NCI-H1694 treated with DMSO at 0.1 percent for 48 hours (cell line): ENCODE data around the gene CYTH4.

ENCODE experiments used
- DNase-seq: peaks from one replicate; lab custom pipeline; 2025; lab: John Stamatoyannopoulos, UW

The CYTH4 gene

DNA sequence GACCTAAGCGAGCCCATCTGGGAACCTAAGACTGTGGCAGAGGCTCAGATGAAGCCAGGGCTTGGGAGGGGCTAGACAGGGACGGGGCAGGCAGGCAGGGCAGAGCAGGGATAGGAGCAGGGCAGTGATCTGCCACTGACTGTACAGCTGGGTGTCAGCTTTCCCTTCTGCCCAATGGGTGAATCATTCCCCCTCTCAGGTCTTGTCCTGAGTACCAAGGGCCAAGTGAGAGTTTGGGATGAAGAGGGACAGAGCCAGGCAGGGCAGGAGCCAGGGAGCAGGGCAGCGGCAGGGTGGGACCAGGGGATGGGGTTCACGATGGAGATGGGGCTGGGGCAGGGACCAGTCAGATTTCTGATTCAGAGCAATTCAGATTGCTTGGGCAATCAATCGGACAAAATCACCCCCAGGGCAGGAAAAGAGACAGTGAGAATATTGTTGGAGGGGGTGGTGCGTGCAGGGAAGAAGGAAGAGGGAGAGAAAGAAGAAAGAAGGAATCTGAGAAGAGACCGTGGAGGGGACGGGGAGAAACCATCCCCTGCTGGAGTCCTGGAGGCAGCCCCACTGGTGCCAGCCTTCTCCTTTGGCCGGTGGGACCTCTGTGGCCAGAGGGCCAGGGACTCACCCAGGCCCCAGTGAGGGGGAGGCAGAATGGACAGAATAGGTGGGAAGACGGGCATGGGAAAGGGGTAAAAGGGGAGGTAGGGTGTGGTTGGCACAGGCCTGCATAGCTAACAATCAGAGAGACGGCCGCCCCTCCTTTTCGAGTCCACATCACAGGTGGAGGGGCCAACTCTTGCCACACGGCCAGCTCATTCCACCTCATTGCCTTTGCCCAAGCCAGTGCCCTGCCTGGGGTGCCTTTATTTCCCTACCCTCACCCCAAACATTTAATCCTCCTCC is 47.2 kb downstream of the CYTH4 start:
- DNase-seq, result no peak

DNA sequence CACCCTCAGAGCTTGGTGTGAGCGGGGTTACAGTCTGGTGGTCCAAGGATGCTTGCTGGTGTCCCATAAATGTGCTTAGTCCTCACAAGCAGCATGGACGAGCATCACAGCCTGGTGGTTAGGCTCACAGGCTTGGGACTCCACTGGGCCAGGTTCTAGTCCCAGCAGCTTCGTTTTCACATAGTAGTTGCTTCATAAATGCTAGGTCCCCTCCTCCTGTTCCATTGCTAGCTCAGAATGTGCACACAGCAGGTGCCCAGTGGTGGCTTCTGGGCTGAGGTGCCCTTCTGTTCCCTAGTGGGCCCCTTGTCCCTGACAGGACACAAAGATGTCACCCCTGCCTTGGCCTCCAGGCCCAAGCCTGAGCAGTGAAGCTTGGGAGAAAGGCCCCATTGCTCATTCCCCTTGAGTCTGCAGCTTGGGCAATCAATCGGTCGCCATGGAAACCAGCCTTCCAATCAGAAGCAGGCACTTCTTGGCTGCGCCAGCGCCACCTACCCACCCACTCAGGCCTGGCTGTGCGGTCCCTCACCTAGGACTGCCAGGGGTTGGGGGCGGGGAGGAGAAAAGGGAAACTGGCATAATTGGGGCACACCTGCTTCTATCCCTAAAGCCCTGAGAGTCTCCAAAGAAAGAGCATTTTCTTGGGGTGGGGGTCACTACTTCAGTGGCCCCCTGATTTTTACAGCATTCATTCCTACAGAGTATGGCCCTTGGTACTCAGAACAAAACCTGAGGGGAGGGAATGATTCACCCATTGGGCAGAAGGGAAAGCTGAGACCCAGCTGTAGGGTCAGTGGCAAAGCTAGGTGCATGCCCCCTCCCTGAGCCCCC is 48.1 kb downstream of the CYTH4 start:
- DNase-seq, result peak; percentile 30

DNA sequence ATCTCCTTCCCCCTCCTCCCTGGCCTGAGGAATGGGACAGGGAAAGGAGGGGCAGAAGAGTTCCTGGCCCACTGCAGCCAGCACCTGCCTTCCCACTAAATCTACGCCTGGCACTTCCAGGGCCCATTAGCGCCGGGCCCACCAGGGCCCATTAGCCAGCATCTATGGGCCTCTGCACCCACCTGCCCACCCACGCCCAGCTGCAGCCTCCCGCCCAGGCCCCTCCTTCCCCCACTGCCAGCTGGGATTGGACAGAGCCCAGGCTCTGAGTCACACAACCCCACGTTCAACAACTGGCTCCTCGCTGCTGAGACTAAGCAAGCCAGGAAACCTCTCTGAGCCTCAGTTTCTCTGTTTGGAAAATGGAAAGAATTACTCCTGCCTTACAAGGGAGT is 48.7 kb downstream of the CYTH4 start:
- DNase-seq, result peak; percentile 25

DNA sequence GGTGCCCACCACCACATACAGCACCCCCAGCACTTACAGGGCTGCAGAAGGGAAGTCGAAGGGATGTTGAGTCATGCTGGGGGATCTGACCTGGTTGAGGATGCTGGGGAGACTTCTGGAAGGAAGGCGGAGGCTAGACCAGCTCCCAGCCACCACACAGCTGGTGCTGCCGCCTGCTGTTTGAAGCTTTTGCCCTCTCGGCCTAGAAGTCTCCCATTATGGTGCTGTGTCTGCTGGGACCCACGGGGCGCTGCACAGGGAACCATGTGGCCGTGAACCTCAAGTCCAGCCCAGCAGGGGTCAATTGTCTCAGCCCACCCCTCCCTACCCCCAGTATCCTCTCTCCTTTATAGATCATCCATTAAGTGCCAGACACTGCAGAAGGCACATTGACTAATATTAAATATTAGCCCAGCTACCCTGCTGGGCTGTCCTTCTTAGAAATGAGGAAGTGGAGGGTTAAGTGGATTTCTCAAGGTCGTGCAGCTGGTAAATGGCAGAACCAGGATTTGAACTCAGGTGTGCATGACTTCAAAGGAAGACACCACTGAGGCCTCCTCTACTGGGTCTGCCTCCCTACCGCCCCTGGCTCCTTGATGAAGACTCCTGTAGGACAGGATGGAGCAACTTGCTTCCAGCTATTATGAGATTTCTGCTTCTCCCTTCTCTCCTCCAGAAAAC is 49.7 kb downstream of the CYTH4 start:
- DNase-seq, result no peak

DNA sequence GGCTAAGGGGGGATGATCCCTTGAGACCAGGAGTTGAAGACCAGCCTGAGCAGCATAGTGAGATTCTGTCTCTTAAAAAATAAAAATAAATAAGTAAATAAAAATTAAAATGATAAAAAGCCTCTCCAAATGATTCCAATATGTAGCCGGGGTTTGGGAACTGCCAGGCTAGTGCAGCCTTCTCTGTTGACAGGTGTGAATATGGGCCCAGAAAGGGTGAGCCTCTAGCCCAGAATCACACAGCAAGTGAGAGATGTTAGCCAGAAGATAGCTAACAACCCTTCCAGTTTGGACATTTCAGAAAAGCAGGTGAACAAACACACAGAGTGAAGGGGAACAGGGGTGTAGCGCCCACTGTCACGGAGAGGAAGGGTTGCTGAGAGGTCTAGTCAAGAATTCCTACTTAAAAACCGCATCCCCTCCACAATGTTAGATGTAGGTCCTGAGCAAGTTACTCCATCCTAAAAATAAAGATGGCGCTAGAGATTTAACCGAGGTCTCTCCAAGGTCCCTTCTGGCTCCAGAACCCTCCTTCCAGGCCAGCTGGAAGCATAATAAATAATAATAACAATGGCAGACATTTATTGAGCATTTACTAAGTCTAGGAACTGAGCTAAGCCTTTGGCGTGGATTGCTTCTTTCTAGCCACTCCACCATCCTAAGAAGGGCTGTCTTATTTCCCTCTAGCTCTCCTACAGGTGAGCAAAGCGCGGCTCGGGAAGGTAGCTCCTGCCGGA is 51.6 kb downstream of the CYTH4 start:
- DNase-seq, result no peak

DNA sequence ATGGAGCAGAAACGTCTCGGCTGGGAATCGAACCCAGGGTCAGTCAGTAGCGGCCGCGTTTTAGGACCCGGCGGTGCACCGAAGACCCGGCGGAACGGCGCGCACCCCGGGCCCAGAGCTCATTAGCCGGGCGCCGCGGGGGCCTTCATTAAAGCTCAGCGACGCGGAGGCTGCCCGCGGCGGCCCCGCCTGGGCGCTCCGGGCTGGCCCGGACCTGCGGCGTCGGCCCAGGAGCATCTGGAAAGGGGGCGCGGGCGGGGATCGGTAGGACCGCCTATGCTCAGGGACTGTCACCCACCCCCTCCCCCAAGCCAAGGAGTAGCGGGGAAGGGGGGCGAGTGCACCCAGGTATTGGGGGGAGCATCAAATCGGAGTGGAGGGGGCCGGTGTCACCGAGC is 52.2 kb downstream of the CYTH4 start:
- DNase-seq, result no peak

DNA sequence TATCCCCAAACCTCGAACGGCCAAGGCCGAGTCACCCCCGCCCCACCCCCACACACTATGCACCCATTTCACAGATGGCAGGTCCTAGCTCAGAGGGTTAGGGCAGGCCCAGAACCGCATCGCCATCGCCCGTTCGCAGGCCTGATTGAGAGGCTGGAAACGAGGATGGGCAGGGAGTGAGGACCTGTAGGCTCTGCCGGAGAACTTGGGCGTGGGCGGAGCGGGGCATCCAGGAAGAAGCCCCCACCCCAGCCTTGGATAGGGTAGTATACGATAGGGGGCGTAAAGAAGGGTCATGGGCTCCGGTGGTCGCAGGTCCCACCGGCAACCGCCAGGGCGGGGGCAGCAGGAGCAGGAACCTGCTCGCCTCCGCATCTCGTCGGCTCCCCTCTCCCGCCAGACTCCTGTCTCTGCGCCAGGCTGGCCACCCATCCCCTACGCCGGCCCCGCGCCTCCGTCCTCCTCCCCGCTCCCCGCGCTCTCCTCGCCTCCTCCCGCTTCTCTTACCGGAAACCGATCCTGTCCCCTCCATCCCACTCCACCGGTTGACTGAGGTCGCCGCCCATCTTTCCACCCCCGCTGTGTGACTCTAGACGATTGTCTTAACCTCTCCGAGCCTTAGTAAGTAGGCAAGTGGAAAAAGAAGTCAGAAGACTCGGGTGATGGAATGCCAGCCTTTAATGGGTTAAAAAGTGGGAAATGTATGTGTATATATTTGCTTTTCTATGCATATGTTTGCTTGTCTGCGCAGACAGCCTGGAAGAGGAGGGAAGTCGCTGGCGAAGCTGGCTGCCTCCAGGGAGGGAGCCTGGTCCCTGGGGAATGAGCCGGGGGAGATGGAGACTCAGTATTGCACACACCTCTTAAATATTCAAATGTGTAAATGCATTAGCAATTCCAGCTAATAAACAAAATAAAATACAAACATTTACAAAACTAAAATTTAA is 52.8 kb downstream of the CYTH4 start:
- DNase-seq, result peak; percentile 68

DNA sequence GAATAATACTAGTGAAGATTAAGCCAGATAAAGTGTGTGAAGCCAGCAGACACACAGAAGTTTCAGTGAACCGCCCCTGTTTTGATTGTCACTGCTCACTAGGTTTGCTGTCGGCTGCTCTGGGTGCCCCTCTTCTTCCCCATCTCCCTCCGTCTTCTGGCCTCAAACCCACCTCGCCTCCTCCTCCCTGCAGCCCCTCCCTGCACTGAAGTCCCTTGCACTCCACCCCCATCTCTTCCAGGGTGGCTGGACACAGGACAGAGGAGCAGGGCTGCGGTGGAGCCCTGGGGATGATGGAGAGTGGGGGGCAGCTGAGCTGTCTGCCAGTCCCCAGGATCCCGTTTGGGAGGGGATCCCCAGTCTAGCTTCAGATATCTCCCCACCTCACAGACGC is 53.5 kb downstream of the CYTH4 start:
- DNase-seq, result no peak

DNA sequence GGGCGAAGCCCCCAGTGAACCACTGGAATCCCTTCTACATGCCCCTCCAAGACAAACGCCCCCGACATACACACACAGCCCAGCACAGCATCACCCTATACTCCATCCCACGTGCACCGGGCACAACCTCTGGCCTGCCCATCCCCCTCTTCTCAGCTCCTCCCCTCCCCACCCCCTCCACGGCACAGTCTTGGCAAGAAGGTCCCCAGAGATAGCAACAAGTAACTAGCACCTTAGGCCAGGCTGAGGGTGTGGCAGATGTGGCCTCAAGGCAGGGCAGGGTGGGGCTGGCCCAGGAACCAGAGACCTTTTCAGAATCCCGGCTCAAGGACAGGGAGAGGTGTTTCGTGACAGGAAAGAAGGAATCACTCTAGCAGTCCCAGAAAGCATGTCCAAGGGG is 54.3 kb downstream of the CYTH4 start:
- no peak for DNase-seq

DNA sequence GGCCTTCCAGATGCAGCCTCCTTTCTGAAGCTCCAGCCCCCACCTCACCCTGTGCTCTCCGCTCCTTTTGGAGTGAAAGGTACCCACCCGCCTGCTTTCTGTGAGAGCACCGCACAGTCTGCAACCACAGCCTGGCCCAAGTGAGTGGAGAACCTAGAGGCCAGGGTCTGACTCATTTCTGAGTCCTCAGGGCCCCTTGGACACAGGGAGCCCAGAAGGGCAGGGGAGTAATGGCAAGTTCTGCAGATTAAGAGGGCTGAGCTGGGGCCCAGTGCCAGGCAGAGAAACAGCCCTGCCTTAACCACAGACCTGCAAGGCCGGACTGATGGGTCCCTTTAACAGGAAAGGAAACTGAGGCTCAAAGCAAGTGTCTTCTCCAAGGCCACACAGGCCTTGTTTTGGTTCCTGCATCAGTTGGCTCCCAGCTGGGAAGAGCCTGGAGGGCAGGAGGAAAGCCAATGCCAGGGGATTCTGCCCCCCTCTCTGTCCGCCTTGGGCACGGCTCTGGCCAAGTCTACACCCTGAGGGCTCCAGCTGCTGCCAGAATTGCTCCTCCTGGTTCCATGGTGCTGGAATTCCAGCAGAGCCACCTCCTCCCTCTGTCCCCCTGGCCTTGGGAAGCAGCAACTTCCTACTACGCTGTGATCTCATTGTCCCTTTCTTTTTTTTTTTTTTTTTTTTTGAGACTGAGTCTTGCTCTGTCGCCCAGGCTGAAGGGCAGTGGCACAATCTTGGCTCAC is 55.1 kb downstream of the CYTH4 start:
- no peak for DNase-seq

DNA sequence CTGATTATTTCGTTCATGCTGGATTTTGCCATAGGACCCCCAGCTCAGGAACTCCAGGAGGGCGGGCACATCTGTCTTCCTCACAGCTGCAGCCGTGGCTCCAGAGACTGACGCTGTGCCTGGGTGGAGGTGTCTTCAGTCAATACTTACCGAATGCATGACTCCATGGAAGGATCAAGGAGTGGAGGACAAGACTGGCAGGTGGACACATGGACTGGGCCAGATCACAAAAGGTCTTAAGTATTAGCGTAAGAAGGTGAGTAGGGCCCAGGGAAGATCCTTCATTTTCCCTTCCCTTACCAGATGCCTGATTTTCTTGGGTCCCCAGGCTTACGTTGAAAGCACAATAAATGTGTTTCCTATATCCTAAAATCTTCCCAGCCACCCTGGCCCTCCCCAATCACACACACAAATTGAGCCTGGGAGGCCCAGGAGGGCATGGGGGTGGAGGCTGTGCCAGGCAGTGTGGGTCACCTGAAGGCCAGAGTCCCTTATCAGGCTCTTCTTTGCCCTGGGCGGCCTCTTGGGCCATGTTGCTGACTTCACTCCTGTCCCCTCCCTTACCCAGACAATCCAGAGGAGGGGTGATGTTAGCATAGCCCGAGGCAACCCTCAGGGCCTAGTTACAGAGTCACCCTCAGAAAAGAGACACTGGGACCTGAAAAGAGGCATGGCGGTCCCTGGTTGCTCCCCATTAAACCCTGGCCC is 56.4 kb downstream of the CYTH4 start:
- DNase-seq, result no peak

DNA sequence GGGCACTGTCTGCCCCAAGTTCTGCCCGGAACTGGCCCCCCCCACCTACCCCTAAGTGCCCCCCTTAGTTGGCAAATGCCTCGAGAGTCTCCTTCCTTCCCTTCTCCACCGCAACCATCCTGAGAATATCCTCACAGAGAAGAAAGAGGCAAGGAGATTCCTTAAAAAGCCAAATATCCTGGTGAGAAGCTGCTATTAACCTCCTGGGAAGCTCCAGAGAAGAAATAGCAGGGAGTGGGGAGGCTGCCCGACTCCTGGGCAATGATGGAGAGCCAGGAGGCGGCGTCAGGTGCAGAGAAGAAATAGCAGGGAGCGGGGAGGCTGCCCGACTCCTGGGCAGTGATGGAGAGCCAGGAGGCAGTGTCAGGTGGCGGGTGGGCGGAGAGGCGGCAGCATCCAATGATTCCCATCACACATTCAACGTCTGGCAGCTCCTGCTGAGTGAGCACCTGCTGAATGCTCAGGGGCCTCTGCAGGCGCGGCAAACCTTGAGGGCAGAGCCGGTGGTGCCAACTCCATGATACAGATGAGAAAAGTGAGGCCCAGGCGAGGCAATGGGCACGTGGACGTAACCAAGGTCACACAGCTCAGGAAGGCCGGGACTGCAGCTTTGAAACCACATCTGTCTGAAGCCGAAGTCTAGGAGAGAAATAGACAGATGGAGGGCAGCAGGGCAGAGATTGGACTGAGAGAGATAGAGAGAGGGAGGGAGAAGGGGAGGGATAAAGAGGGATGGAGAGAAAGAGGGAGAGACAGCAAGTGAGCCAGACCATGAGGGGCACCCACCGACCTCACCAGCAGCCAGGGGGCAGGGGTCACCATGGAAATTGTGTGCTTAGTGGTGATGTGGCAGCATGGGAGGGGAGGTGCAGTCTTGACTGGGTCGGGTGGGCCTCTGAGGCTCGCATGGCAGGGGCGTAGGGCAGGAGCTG is 58.3 kb downstream of the CYTH4 start:
- peak; percentile 61 for DNase-seq

DNA sequence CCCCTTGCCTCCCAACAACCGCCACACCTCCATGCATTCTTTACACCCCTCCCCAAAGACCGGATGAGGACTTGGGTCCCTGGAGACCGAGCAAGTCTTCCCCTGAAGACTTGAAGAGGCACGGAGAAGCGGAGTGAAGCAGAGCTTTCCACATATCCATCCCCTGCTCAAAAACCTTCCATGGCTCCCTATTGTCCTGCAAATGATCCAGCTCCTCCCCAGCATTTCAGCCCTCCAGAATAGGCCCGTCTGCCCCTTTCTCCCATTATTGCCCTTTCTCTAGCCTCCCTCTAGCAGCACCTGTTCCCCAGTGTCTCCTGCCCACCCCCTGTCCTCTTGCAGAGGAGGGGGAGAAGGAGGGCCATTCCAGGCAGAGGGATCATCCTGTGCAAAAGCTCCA is 59.8 kb downstream of the CYTH4 start:
- DNase-seq, result no peak

DNA sequence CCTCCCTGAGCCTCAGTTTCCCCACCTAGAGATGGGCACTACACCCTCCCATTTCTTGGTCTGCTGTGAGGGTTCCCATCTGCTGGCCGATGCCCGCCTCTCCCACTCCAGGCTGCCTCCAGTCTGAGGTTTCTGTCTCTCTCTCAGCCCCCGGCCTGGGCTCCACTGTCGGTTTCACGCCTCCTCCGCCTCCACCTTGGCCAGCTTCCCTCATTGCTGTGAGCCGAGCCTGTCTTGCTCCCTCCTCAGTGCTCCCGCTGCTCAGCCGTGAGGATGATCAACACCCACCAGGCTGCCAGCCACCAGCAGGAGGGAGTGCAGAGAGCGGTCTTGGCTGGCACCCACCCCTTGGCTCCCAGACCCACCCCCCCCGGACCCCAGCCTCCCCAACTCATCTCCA is 61.0 kb downstream of the CYTH4 start:
- no peak for DNase-seq

DNA sequence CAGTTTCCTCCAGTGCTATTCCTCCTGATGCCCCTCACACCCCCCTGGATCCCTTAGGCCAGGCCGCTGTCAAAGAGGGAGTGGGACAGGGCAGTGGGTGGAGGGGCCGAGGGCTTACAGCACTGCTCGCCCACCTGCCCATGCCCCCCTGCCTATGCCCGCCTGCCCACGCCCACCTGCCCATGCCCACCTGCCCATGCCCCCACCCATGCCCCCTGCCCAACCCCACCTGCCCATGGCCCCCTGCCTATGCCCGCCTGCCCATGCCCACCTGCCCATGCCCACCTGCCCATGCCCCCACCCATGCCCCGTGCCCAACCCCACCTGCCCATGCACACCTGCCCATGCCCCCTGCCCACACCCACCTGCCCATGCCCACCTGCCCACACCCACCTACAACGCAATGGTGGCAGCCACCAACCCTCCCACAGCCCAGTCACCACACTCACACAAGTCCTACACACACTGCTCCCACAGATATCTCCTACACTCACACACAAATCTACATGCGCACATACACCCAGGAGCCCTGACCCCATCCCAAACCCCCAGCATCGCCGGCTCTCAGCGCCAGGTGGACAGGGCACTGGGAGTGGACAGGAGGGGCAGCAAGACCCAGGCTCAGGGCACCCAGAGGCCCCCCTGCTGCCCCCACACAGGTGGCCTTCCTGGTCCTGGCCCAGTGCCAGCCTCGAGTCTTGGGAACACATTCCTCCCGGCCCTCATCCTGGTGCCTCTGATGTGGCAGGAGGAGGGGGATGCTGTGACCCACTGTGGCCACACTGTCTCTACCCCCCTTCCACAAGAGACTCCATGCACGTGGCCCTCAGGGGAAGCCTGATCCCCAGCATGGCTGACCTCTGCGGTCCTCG is 61.8 kb downstream of the CYTH4 start:
- DNase-seq, result no peak

DNA sequence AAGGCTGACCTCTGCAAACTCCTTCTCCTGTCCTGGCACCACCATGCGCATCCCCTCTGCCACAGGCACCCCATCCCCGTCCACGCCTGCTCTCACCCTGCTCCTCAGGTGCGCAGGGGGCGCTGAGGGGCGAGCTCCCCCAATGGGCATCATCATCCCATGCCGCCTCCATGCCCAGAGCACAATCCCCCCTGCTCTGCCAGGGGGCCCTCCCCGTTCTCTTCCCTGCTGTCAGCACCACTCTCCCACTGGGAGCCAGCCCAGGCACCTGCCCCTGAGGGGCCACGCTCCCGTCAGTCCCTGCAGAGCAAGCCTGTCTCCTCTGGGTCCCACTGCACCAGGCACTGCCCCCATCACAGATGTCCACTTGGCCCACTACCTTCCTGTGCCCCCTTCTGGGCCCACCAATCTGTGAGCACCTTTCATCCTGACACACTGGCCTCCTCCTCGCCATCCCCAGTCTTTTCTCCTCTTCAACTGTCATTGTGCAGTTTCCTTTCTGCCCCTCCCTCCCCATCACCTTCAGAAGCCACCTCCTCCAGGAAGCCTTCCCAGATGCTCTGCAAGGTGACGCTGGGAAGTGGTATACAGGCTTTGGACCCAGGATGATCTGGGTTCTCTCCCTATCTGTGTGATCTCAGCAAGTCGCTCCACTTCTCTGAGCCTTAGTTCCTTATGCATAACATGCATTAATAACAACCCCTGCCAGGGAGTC is 62.6 kb downstream of the CYTH4 start:
- no peak for DNase-seq
